Measurements from ENCODE around the gene JAGN1. TPM values are rescaled to one million over a fixed set of nuclear protein-coding genes. Genes with fewer than 3 reads are reported as not detected.
"Not testable (repeated sequence)": the region's sequence is repeated elsewhere in the genome, so short reads cannot be mapped to it uniquely, and the experiment has no call there.

JAGN1 gene
- polyA plus RNA-seq, 12 donors, result 17.2 to 33.7 (median 29.6) TPM; not detected in 1

GRCh38 chr3:9864200-9864927, 26.0 kb upstream of the JAGN1 start:
- DNase-seq, result peak; percentile 70

GRCh38 chr3:9865125-9865637, 25.2 kb upstream of the JAGN1 start:
- not testable (repeated sequence) for DNase-seq

- no peak for DNase-seq
These were observed 23.8 kb upstream of the JAGN1 start for GRCh38 chr3:9866639-9867038.

GRCh38 chr3:9867106-9867505, 23.3 kb upstream of the JAGN1 start:
- no peak for DNase-seq

GRCh38 chr3:9869955-9870354, 20.5 kb upstream of the JAGN1 start:
- DNase-seq, result no peak

- no peak for DNase-seq
These were observed 19.4 kb upstream of the JAGN1 start for GRCh38 chr3:9870978-9871377.

GRCh38 chr3:9872067-9872466, 18.3 kb upstream of the JAGN1 start:
- DNase-seq, result not testable (repeated sequence)

GRCh38 chr3:9875448-9875847, 15.0 kb upstream of the JAGN1 start:
- DNase-seq, result no peak

- DNase-seq, result not testable (repeated sequence)
These were observed 14.2 kb upstream of the JAGN1 start for GRCh38 chr3:9876255-9876654.

- no peak for DNase-seq
These were observed 13.4 kb upstream of the JAGN1 start for GRCh38 chr3:9876991-9877390.

- DNase-seq, result no peak
These were observed 11.7 kb upstream of the JAGN1 start for GRCh38 chr3:9878700-9879099.

- DNase-seq, result no peak
These were observed 10.4 kb upstream of the JAGN1 start, which contains the start of gene CIDEC for GRCh38 chr3:9879830-9880549. Gene CIDEC (minus strand): TSS chr3:9880253. CDS start chr3:9878486, 1,767 bp downstream.

GRCh38 chr3:9881441-9881840, 9.0 kb upstream of the JAGN1 start:
- no peak for DNase-seq

GRCh38 chr3:9883706-9884554, 6.5 kb upstream of the JAGN1 start:
- DNase-seq, result no peak

GRCh38 chr3:9884555-9885165, 5.8 kb upstream of the JAGN1 start:
- DNase-seq, result no peak

GRCh38 chr3:9886328-9886727, 4.1 kb upstream of the JAGN1 start:
- DNase-seq, result no peak

- no peak for DNase-seq
These were observed 2.9 kb upstream of the JAGN1 start for GRCh38 chr3:9887480-9887879.

- no peak for DNase-seq
These were observed 1.9 kb upstream of the JAGN1 start for GRCh38 chr3:9888540-9888939.

GRCh38 chr3:9889405-9889804, 1.0 kb upstream of the JAGN1 start:
- no peak for DNase-seq

- no peak for DNase-seq
These were observed 737 bp downstream of the JAGN1 start for GRCh38 chr3:9891072-9891622.

- DNase-seq, result no peak
These were observed 3.3 kb downstream of the JAGN1 start for GRCh38 chr3:9893739-9894138.
